GM23338 (cell line): ENCODE measurements around the gene STAB2. TPM values are rescaled to one million over a fixed set of nuclear protein-coding genes. Genes with fewer than 3 reads are reported as not detected.

Source experiments
- ATAC-seq: fragments of 200-7000 bp; cut with Tn5 transposase; 3 replicates; pipeline ENCODE4 v1.9.1; 2020
- DNase-seq: peaks from one replicate; pipeline ENCODE4 v3.0.0-alpha.2; 2015; ENCODE audit warnings: low spot score
- H2AFZ ChIP-seq: fragments of 200-600 bp; sonication (generic); 2 replicates; pipeline ENCODE4 v1.8.0; 2016; ENCODE audit warnings: antibody characterized with exemption, mild to moderate bottlenecking, moderate library complexity
- H3F3A ChIP-seq: fragments of 200-600 bp; sonication (generic); replicated peaks from 2 replicates; pipeline ENCODE4 v1.8.0; 2017; ENCODE audit warnings: antibody characterized with exemption, mixed run types, low read depth
- H3K27ac ChIP-seq: fragments of 200-600 bp; sonication (generic); 2 replicates; pipeline ENCODE4 v1.6.1; 2016; ENCODE audit warnings: low read depth
- H3K27me3 ChIP-seq: fragments of 200-600 bp; sonication (generic); 2 replicates; pipeline ENCODE4 v1.8.0; 2016; ENCODE audit warnings: mild to moderate bottlenecking, mixed run types, moderate library complexity; ENCODE audit not compliant: insufficient read depth
- H3K36me3 ChIP-seq: fragments of 200-600 bp; sonication (generic); 2 replicates; pipeline ENCODE4 v1.8.0; 2016; ENCODE audit warnings: mild to moderate bottlenecking; ENCODE audit not compliant: insufficient read depth
- H3K4me1 ChIP-seq: fragments of 200-600 bp; sonication (generic); 2 replicates; pipeline ENCODE4 v1.8.0; 2016; ENCODE audit warnings: mild to moderate bottlenecking, moderate library complexity; ENCODE audit not compliant: insufficient read depth
- H3K4me2 ChIP-seq: fragments of 200-600 bp; sonication (generic); 2 replicates; pipeline ENCODE4 v1.7.1; 2017; ENCODE audit warnings: mixed run types
- H3K4me3 ChIP-seq: fragments of 200-600 bp; sonication (generic); 2 replicates; pipeline ENCODE4 v1.6.1; 2016; ENCODE audit warnings: mixed run types
- H3K79me2 ChIP-seq: fragments of 200-600 bp; sonication (generic); replicated peaks from 2 replicates; pipeline ENCODE4 v1.8.0; 2017; ENCODE audit warnings: mild to moderate bottlenecking; ENCODE audit not compliant: insufficient read depth
- H3K9me2 ChIP-seq: fragments of 200-600 bp; sonication (generic); 2 replicates; pipeline ENCODE4 v1.8.0; 2017; ENCODE audit not compliant: insufficient read depth
- H4K20me1 ChIP-seq: fragments of 200-600 bp; sonication (generic); replicated peaks from 2 replicates; pipeline ENCODE4 v1.8.0; 2017; ENCODE audit warnings: mild to moderate bottlenecking; ENCODE audit not compliant: insufficient read depth
- H3K27ac Mint-ChIP-seq: 2 replicates; pipeline ENCODE4 v1.8.0; 2020; ENCODE audit warnings: inconsistent platforms, mild to moderate bottlenecking, moderate library complexity, mixed read lengths
- H3K27me3 Mint-ChIP-seq: 3 replicates; pipeline ENCODE4 v1.8.0; 2022; ENCODE audit warnings: low read depth, mild to moderate bottlenecking, moderate library complexity, mixed read lengths, inconsistent platforms; ENCODE audit not compliant: insufficient read depth, poor library complexity
- H3K36me3 Mint-ChIP-seq: 3 replicates; pipeline ENCODE4 v1.8.0; 2021; ENCODE audit warnings: low read depth, mild to moderate bottlenecking, inconsistent platforms, moderate library complexity, mixed read lengths
- H3K4me1 Mint-ChIP-seq: 3 replicates; pipeline ENCODE4 v1.8.0; 2020; ENCODE audit warnings: mild to moderate bottlenecking, inconsistent platforms, mixed read lengths
- H3K4me3 Mint-ChIP-seq: 3 replicates; pipeline ENCODE4 v1.8.0; 2021; ENCODE audit warnings: moderate library complexity, mild to moderate bottlenecking, inconsistent platforms, mixed read lengths
- H3K9me3 Mint-ChIP-seq: 3 replicates; pipeline ENCODE4 v1.8.0; 2020; ENCODE audit warnings: moderate library complexity, mild to moderate bottlenecking, inconsistent platforms, mixed read lengths
- CREB1 ChIP-seq: fragments of 250-450 bp; sonication (Bioruptor Pico); IDR thresholded peaks from 2 replicates; pipeline ENCODE4 v1.5.0; 2020; ENCODE audit warnings: low read depth, mild to moderate bottlenecking, moderate library complexity
- EZH2 ChIP-seq: fragments of 200-600 bp; sonication (generic); IDR thresholded peaks from one replicate; pipeline ENCODE4 v1.8.0; 2017; ENCODE audit warnings: antibody characterized with exemption, mild to moderate bottlenecking, low read depth; ENCODE audit not compliant: unreplicated experiment
- EZH2phosphoT487 ChIP-seq: fragments of 200-600 bp; sonication (generic); IDR thresholded peaks from one replicate; pipeline ENCODE4 v1.8.1; 2018; ENCODE audit warnings: antibody characterized with exemption; ENCODE audit not compliant: unreplicated experiment
- JUNB ChIP-seq: IDR thresholded peaks from one replicate; pipeline ENCODE4 v1.6.1; 2016; ENCODE audit warnings: antibody characterized with exemption; ENCODE audit not compliant: unreplicated experiment
- NANOG ChIP-seq: IDR thresholded peaks from 2 replicates; pipeline ENCODE4 v1.6.1; 2016; ENCODE audit warnings: antibody characterized with exemption, borderline replicate concordance
- POLR2AphosphoS5 ChIP-seq: IDR thresholded peaks from 2 replicates; pipeline ENCODE4 v1.6.1; 2016; ENCODE audit warnings: antibody characterized with exemption, low read depth
- STAT1 ChIP-seq: IDR thresholded peaks from one replicate; pipeline ENCODE4 v1.6.1; 2016; ENCODE audit warnings: antibody characterized with exemption; ENCODE audit not compliant: unreplicated experiment
- ZNF114 ChIP-seq: fragments of 250-450 bp; sonication (Bioruptor Pico); IDR thresholded peaks from 2 replicates; pipeline ENCODE4 v1.5.0; 2020; ENCODE audit warnings: mild to moderate bottlenecking, moderate library complexity
- ZNF331 ChIP-seq: fragments of 250-450 bp; sonication (Bioruptor Pico); IDR thresholded peaks from 2 replicates; pipeline ENCODE4 v1.5.0; 2020; ENCODE audit warnings: low read depth, mild to moderate bottlenecking, moderate library complexity
- polyA plus RNA-seq: library from polyadenylated mRNA; unstranded; fragments of >200 nt; fragmentation: Nextera tagmentation; extraction: Ambion mirVana; gene quantifications from 2 replicates; pipeline ENCODE4 v1.2.1, GENCODE V29; 2016
- total RNA-seq: library from RNA; depleted of rRNA; stranded (reverse); fragments of >200 nt; shearing (Covaris generic); gene quantifications from 2 replicates; pipeline ENCODE4 v1.2.3, GENCODE V29; 2014
- TF ChIP-seq, protein P1 (sequence below), 2 experiments: fragments of 200-600 bp in 1 of 2; sonication (generic) in 1 of 2; conservative IDR thresholded peaks; 2 replicates each; pipeline versions ENCODE4 v1.5.1 to v1.6.1; 2016 to 2017; ENCODE audit warnings: antibody characterized with exemption in 2 of 2, low read depth in 2 of 2, mild to moderate bottlenecking in 2 of 2, moderate library complexity in 1 of 2
- TF ChIP-seq, protein P2 (sequence below): IDR thresholded peaks from one replicate; pipeline ENCODE4 v1.6.1; 2018; ENCODE audit warnings: antibody characterized with exemption; ENCODE audit not compliant: unreplicated experiment
- TF ChIP-seq, protein P3 (sequence below): fragments of 250-450 bp; sonication (Bioruptor Pico); IDR thresholded peaks from 2 replicates; pipeline ENCODE4 v1.5.0; 2020; ENCODE audit warnings: mild to moderate bottlenecking, moderate library complexity
- TF ChIP-seq, protein P4 (sequence below): IDR thresholded peaks from 2 replicates; pipeline ENCODE4 v1.6.1; 2016; ENCODE audit warnings: antibody characterized with exemption

Gene STAB2
- total and polyA plus RNA-seq, 2 experiments from 2014 or later, result 0.14 TPM; not detected in 1

DNA sequence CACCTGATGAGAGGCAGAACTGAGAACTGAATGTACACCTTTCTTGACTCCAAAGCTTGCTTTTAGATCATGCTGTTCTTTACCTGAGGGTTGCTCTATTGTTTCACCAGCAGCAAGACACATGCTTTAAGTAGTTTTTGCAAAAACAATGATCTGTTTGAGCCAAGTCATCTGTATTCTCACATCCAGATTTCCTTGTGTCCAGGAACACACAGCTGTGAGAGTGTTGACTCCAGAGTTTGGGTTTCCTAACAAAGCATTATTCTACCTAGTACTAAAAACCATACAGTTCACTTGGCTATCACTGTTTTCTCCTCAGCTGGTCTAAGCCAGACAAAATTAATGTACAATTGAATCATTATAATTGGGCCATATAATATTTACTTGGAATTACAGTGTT is 120.4 kb downstream of the STAB2 start:
- Histone ChIP-seq H3K79me2 (no peaks in the 10 kb centered on the region), H3K4me3 (no peak overlapping the region), H3K4me2 (no peak overlapping the region), H4K20me1 (no peaks in the 10 kb centered on the region), H3K9me2 (0 out of 2 replicates have a peak, but pooled peaks cover 4% of the 10 kb centered on the region), H3K27me3 (no peaks in the 10 kb centered on the region), H3K27ac (no peak overlapping the region), H3F3A (no peaks in the 10 kb centered on the region), H2AFZ (no peak overlapping the region), H3K4me1 (no peaks in the 10 kb centered on the region), H3K36me3 (no peaks in the 10 kb centered on the region)
- DNase-seq (no peak), ATAC-seq (no peak)
- TF ChIP-seq NANOG, result no peak
- TF ChIP-seq, protein P1, sequence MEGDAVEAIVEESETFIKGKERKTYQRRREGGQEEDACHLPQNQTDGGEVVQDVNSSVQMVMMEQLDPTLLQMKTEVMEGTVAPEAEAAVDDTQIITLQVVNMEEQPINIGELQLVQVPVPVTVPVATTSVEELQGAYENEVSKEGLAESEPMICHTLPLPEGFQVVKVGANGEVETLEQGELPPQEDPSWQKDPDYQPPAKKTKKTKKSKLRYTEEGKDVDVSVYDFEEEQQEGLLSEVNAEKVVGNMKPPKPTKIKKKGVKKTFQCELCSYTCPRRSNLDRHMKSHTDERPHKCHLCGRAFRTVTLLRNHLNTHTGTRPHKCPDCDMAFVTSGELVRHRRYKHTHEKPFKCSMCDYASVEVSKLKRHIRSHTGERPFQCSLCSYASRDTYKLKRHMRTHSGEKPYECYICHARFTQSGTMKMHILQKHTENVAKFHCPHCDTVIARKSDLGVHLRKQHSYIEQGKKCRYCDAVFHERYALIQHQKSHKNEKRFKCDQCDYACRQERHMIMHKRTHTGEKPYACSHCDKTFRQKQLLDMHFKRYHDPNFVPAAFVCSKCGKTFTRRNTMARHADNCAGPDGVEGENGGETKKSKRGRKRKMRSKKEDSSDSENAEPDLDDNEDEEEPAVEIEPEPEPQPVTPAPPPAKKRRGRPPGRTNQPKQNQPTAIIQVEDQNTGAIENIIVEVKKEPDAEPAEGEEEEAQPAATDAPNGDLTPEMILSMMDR (conservative IDR thresholded peaks at IDR 0.05; ENCODE audit: low read depth in 2 of 2), result no peak
- TF ChIP-seq, protein P2, sequence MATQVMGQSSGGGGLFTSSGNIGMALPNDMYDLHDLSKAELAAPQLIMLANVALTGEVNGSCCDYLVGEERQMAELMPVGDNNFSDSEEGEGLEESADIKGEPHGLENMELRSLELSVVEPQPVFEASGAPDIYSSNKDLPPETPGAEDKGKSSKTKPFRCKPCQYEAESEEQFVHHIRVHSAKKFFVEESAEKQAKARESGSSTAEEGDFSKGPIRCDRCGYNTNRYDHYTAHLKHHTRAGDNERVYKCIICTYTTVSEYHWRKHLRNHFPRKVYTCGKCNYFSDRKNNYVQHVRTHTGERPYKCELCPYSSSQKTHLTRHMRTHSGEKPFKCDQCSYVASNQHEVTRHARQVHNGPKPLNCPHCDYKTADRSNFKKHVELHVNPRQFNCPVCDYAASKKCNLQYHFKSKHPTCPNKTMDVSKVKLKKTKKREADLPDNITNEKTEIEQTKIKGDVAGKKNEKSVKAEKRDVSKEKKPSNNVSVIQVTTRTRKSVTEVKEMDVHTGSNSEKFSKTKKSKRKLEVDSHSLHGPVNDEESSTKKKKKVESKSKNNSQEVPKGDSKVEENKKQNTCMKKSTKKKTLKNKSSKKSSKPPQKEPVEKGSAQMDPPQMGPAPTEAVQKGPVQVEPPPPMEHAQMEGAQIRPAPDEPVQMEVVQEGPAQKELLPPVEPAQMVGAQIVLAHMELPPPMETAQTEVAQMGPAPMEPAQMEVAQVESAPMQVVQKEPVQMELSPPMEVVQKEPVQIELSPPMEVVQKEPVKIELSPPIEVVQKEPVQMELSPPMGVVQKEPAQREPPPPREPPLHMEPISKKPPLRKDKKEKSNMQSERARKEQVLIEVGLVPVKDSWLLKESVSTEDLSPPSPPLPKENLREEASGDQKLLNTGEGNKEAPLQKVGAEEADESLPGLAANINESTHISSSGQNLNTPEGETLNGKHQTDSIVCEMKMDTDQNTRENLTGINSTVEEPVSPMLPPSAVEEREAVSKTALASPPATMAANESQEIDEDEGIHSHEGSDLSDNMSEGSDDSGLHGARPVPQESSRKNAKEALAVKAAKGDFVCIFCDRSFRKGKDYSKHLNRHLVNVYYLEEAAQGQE, result no peak
- TF ChIP-seq, protein P3, sequence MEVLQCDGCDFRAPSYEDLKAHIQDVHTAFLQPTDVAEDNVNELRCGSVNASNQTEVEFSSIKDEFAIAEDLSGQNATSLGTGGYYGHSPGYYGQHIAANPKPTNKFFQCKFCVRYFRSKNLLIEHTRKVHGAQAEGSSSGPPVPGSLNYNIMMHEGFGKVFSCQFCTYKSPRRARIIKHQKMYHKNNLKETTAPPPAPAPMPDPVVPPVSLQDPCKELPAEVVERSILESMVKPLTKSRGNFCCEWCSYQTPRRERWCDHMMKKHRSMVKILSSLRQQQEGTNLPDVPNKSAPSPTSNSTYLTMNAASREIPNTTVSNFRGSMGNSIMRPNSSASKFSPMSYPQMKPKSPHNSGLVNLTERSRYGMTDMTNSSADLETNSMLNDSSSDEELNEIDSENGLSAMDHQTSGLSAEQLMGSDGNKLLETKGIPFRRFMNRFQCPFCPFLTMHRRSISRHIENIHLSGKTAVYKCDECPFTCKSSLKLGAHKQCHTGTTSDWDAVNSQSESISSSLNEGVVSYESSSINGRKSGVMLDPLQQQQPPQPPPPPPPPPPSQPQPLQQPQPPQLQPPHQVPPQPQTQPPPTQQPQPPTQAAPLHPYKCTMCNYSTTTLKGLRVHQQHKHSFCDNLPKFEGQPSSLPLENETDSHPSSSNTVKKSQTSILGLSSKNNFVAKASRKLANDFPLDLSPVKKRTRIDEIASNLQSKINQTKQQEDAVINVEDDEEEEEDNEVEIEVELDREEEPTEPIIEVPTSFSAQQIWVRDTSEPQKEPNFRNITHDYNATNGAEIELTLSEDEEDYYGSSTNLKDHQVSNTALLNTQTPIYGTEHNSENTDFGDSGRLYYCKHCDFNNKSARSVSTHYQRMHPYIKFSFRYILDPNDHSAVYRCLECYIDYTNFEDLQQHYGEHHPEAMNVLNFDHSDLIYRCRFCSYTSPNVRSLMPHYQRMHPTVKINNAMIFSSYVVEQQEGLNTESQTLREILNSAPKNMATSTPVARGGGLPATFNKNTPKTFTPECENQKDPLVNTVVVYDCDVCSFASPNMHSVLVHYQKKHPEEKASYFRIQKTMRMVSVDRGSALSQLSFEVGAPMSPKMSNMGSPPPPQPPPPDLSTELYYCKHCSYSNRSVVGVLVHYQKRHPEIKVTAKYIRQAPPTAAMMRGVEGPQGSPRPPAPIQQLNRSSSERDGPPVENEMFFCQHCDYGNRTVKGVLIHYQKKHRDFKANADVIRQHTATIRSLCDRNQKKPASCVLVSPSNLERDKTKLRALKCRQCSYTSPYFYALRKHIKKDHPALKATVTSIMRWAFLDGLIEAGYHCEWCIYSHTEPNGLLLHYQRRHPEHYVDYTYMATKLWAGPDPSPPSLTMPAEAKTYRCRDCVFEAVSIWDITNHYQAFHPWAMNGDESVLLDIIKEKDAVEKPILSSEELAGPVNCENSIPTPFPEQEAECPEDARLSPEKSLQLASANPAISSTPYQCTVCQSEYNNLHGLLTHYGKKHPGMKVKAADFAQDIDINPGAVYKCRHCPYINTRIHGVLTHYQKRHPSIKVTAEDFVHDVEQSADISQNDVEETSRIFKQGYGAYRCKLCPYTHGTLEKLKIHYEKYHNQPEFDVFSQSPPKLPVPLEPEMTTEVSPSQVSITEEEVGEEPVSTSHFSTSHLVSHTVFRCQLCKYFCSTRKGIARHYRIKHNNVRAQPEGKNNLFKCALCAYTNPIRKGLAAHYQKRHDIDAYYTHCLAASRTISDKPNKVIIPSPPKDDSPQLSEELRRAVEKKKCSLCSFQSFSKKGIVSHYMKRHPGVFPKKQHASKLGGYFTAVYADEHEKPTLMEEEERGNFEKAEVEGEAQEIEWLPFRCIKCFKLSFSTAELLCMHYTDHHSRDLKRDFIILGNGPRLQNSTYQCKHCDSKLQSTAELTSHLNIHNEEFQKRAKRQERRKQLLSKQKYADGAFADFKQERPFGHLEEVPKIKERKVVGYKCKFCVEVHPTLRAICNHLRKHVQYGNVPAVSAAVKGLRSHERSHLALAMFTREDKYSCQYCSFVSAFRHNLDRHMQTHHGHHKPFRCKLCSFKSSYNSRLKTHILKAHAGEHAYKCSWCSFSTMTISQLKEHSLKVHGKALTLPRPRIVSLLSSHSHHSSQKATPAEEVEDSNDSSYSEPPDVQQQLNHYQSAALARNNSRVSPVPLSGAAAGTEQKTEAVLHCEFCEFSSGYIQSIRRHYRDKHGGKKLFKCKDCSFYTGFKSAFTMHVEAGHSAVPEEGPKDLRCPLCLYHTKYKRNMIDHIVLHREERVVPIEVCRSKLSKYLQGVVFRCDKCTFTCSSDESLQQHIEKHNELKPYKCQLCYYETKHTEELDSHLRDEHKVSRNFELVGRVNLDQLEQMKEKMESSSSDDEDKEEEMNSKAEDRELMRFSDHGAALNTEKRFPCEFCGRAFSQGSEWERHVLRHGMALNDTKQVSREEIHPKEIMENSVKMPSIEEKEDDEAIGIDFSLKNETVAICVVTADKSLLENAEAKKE (CRISPR knock-in tag), result no peak
- TF ChIP-seq CREB1 (CRISPR knock-in tag), result no peak
- TF ChIP-seq, protein P4, sequence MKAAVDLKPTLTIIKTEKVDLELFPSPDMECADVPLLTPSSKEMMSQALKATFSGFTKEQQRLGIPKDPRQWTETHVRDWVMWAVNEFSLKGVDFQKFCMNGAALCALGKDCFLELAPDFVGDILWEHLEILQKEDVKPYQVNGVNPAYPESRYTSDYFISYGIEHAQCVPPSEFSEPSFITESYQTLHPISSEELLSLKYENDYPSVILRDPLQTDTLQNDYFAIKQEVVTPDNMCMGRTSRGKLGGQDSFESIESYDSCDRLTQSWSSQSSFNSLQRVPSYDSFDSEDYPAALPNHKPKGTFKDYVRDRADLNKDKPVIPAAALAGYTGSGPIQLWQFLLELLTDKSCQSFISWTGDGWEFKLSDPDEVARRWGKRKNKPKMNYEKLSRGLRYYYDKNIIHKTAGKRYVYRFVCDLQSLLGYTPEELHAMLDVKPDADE, result no peak
- TF ChIP-seq ZNF114, result no peak
- TF ChIP-seq EZH2, result no peak
- no peak for TF ChIP-seq EZH2phosphoT487
- no peak for TF ChIP-seq ZNF331 (CRISPR knock-in tag)
- no peak for TF ChIP-seq POLR2AphosphoS5
- TF ChIP-seq STAT1, result no peak
- TF ChIP-seq JUNB, result no peak
- Mint-ChIP-seq H3K4me1 (no peaks in the 10 kb centered on the region), H3K9me3 (no peaks in the 10 kb centered on the region; the same call in 2 of the 3 replicates), H3K4me3 (no peak overlapping the region), H3K27ac (no peak overlapping the region), H3K36me3 (no peaks in the 10 kb centered on the region), H3K27me3 (peaks cover 5% of the 10 kb centered on the region)
